A673 (cell line): Measurements from ENCODE around the gene NUP85.

Experiments used
- EZH2 ChIP-seq: fragments of 200-600 bp; sonication (generic); IDR thresholded peaks from 2 replicates; pipeline ENCODE4 v1.6.1; 2017; ENCODE audit warnings: borderline replicate concordance, low read depth, mild to moderate bottlenecking, mixed read lengths, antibody characterized with exemption, low read length; ENCODE audit not compliant: poor library complexity, severe bottlenecking
- TF ChIP-seq, protein P1 (sequence below): fragments of 300-800, 200-600 bp; sonication (generic); conservative IDR thresholded peaks from 2 replicates; pipeline ENCODE4 v1.5.1; 2017; ENCODE audit warnings: low read depth, mild to moderate bottlenecking, antibody characterized with exemption, low read length, moderate library complexity, mixed read lengths

DNA sequence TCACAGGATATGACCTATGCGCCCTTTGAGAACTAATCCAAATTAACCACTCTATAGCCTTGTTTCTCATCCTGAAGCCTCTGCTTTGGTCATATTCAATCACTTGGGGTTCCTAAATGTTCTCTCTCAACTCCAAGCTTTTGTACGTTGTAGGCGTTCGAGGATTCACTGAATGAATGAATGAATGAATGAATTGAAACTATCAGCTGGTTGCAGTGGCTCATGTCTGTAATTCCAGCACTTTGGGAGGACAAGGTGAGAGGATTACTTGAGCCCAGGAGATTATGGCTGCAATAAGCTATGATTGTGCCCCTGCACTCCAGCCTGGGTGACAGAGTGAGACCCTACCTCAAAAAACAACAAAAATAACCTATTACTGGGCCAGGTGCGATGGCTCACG lies 16.9 kb upstream of the NUP85 start:
- TF ChIP-seq EZH2: no peak
- TF ChIP-seq, protein P1, sequence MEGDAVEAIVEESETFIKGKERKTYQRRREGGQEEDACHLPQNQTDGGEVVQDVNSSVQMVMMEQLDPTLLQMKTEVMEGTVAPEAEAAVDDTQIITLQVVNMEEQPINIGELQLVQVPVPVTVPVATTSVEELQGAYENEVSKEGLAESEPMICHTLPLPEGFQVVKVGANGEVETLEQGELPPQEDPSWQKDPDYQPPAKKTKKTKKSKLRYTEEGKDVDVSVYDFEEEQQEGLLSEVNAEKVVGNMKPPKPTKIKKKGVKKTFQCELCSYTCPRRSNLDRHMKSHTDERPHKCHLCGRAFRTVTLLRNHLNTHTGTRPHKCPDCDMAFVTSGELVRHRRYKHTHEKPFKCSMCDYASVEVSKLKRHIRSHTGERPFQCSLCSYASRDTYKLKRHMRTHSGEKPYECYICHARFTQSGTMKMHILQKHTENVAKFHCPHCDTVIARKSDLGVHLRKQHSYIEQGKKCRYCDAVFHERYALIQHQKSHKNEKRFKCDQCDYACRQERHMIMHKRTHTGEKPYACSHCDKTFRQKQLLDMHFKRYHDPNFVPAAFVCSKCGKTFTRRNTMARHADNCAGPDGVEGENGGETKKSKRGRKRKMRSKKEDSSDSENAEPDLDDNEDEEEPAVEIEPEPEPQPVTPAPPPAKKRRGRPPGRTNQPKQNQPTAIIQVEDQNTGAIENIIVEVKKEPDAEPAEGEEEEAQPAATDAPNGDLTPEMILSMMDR: no peak
